ENCODE measurements around the gene SAMD10. TPM values are rescaled to one million over a fixed set of nuclear protein-coding genes. Genes with fewer than 3 reads are reported as not detected.

SAMD10 gene
- total and polyA plus RNA-seq, 10 of the 15 experiments (the other 5 are each of a cell fraction or from before 2014, with no cell fraction given), result 1.3 to 51.4 (median 17.9) TPM

- Histone ChIP-seq H3K4me3 (no peak overlapping the region), H3K36me3 (ENCODE audit: control insufficient read depth in 2 of 2, insufficient read depth in 2 of 2, low read length in 1 of 2) (peaks cover 14 to 17% of the 10 kb centered on the region in 2 experiments), H3K9me3 (replicated peaks; ENCODE audit: control insufficient read depth, insufficient read depth, low read length) (no peaks in the 10 kb centered on the region), H4K20me1 (ENCODE audit: control insufficient read depth, insufficient read depth) (no peaks in the 10 kb centered on the region), H3K9ac (ENCODE audit: control insufficient read depth, insufficient read depth, low read length) (no peak overlapping the region), H2AFZ (ENCODE audit: control insufficient read depth, low read depth, low read length) (no peak overlapping the region), H3K4me2 (ENCODE audit: control insufficient read depth, insufficient read depth) (no peak overlapping the region), H3K4me1 (ENCODE audit: control insufficient read depth, insufficient read depth, low read length) (no peaks in the 10 kb centered on the region), H3K27me3 (replicated peaks in 1 of 2; ENCODE audit: control insufficient read depth in 2 of 2, insufficient read depth in 2 of 2, low read length in 1 of 2) (no peaks in the 10 kb centered on the region), H3K79me2 (ENCODE audit: control insufficient read depth, insufficient read depth, low read length) (no peaks in the 10 kb centered on the region), H3K27ac (ENCODE audit: control insufficient read depth, insufficient read depth) (no peak overlapping the region)
- ChIA-PET POLR2A (no interaction called here), RAD21 (ENCODE audit: unreplicated experiment) (interaction anchor here (0.6 kb wide), 1 partner anchor 388 kb away, joined by 4 read pairs; no protein-coding TSS in a partner anchor), SMC1A (ENCODE audit: uncharacterized antibody, unreplicated experiment) (no interaction called here), CTCF (interaction anchor here (1.0 kb wide), 1 partner anchor 131 kb away, joined by 3 read pairs; no protein-coding TSS in a partner anchor)
- BruUV-seq (replicated peaks), result no TSS peak
- in situ Hi-C loops (cut with MboI), result no loop called here
- intact Hi-C loops (cut with micrococcal nuclease; ENCODE audit: unreplicated experiment), result no loop called here
- over 99% methylated on average over 8 of the region's 8 CpGs for WGBS (ENCODE audit: insufficient coverage, insufficient replicate concordance, low lambda C conversion rate, missing lambda C conversion rate)
- FAIRE-seq, result no peak
- ATAC-seq, result no peak
- no peak for DNase-seq (ENCODE audit: low read depth, low spot score)
- no peak for TF ChIP-seq CEBPB (IDR thresholded peaks at IDR 0.05; ENCODE audit: borderline replicate concordance in 1 of 2, low read depth in 2 of 2, low read length in 2 of 2)
- TF ChIP-seq SIX5 (IDR thresholded peaks at IDR 0.05; ENCODE audit: low read depth, low read length, severe bottlenecking), result no peak
- no peak for TF ChIP-seq SREBF2 (IDR thresholded peaks at IDR 0.05; ENCODE audit: low read length)
- no peak for TF ChIP-seq ASH2L (IDR thresholded peaks at IDR 0.05; ENCODE audit: borderline replicate concordance, low read depth)
- TF ChIP-seq NRF1 (conservative IDR thresholded peaks at IDR 0.05; ENCODE audit: low read depth, low read length), result no peak
- TF ChIP-seq LARP7 (IDR thresholded peaks at IDR 0.05), result no peak
- TF ChIP-seq PRDM15 (CRISPR knock-in tag; IDR thresholded peaks at IDR 0.05), result no peak
- TF ChIP-seq SREBF1 (IDR thresholded peaks at IDR 0.05; ENCODE audit: low read length), result no peak
- TF ChIP-seq RAD51 (IDR thresholded peaks at IDR 0.05), result no peak
- TF ChIP-seq GATAD2B (conservative IDR thresholded peaks at IDR 0.05; ENCODE audit: low read depth), result no peak
- TF ChIP-seq TCF12 (IDR thresholded peaks at IDR 0.05; ENCODE audit: low read depth, low read length), result no peak
- TF ChIP-seq, protein P1, sequence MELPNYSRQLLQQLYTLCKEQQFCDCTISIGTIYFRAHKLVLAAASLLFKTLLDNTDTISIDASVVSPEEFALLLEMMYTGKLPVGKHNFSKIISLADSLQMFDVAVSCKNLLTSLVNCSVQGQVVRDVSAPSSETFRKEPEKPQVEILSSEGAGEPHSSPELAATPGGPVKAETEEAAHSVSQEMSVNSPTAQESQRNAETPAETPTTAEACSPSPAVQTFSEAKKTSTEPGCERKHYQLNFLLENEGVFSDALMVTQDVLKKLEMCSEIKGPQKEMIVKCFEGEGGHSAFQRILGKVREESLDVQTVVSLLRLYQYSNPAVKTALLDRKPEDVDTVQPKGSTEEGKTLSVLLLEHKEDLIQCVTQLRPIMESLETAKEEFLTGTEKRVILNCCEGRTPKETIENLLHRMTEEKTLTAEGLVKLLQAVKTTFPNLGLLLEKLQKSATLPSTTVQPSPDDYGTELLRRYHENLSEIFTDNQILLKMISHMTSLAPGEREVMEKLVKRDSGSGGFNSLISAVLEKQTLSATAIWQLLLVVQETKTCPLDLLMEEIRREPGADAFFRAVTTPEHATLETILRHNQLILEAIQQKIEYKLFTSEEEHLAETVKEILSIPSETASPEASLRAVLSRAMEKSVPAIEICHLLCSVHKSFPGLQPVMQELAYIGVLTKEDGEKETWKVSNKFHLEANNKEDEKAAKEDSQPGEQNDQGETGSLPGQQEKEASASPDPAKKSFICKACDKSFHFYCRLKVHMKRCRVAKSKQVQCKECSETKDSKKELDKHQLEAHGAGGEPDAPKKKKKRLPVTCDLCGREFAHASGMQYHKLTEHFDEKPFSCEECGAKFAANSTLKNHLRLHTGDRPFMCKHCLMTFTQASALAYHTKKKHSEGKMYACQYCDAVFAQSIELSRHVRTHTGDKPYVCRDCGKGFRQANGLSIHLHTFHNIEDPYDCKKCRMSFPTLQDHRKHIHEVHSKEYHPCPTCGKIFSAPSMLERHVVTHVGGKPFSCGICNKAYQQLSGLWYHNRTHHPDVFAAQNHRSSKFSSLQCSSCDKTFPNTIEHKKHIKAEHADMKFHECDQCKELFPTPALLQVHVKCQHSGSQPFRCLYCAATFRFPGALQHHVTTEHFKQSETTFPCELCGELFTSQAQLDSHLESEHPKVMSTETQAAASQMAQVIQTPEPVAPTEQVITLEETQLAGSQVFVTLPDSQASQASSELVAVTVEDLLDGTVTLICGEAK (IDR thresholded peaks at IDR 0.05; ENCODE audit: borderline replicate concordance), result no peak
- TF ChIP-seq JUND (IDR thresholded peaks at IDR 0.05; ENCODE audit: low read depth, low read length), result no peak
- TF ChIP-seq POLR2AphosphoS5 (IDR thresholded peaks at IDR 0.05; ENCODE audit: low read length), result no peak
- TF ChIP-seq WRNIP1 (IDR thresholded peaks at IDR 0.05; ENCODE audit: borderline replicate concordance, low read depth, low read length), result no peak
- no peak for TF ChIP-seq KAT2A (conservative IDR thresholded peaks at IDR 0.05; ENCODE audit: control insufficient read depth, low read depth, low read length)
Observed at GRCh38 chr20:63926298-63926697, 53.1 kb downstream of the SAMD10 start.

Data from GM12878 (cell line).